22Rv1 (cell line): ENCODE results near the gene C2orf72.

Experiments
- CTCF ChIP-seq: fragments of 450-650 bp; IDR thresholded peaks from 2 replicates; pipeline ENCODE4 v1.5.1; 2017; ENCODE audit warnings: mild to moderate bottlenecking
- ZFX ChIP-seq: fragments of 450-650 bp; IDR thresholded peaks from 2 replicates; pipeline ENCODE4 v1.6.1; 2017; ENCODE audit warnings: antibody characterized with exemption, borderline replicate concordance

- TF ChIP-seq CTCF (no peak), ZFX (no peak)
These were observed 20.1 kb upstream of the C2orf72 start for GRCh38 chr2:231017231-231017598.
